Lower leg skin (tissue), 3 donors: Measurements from ENCODE around the gene NCOA3.

ENCODE experiments used
- POLR2A ChIP-seq, 2 donors: fragments of 450-650 bp; IDR thresholded peaks; one replicate each; pipeline ENCODE4 v1.6.1; 2016 to 2017; ENCODE audit warnings: antibody characterized with exemption in 2 of 2, mild to moderate bottlenecking in 1 of 2, moderate library complexity in 1 of 2
- TF ChIP-seq, protein P1 (sequence below), 3 donors: fragments of 450-650 bp; IDR thresholded peaks; one replicate each; pipeline ENCODE4 v1.5.1; 2016; ENCODE audit warnings: antibody characterized with exemption in 3 of 3, mild to moderate bottlenecking in 3 of 3, moderate library complexity in 2 of 3

DNA sequence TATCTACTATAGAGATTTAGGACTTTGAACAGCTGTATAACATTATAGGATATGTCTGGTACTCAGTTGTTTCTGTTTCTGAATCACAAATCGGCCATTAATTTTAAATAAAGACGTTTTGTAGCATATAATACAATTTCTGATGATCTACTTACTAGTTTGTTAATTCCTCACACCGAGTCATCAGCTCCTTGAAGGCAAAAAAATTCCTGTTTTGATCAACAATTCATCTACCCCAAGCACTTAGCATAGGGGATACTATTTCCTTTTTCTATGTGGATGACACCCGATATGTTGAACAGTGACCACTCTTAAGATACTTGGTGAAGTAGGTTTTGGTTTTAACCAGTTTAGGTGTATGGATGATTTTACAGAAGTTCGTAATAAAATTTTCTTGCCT lies 107.3 kb downstream of the NCOA3 start:
- TF ChIP-seq, protein P1, sequence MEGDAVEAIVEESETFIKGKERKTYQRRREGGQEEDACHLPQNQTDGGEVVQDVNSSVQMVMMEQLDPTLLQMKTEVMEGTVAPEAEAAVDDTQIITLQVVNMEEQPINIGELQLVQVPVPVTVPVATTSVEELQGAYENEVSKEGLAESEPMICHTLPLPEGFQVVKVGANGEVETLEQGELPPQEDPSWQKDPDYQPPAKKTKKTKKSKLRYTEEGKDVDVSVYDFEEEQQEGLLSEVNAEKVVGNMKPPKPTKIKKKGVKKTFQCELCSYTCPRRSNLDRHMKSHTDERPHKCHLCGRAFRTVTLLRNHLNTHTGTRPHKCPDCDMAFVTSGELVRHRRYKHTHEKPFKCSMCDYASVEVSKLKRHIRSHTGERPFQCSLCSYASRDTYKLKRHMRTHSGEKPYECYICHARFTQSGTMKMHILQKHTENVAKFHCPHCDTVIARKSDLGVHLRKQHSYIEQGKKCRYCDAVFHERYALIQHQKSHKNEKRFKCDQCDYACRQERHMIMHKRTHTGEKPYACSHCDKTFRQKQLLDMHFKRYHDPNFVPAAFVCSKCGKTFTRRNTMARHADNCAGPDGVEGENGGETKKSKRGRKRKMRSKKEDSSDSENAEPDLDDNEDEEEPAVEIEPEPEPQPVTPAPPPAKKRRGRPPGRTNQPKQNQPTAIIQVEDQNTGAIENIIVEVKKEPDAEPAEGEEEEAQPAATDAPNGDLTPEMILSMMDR (IDR thresholded peaks at IDR 0.05), result no peak
- TF ChIP-seq POLR2A (IDR thresholded peaks at IDR 0.05), result no peak
